NCI-H1105 treated with DMSO at 0.1 percent for 48 hours (cell line): ENCODE measurements around the gene ANKRD33.

ENCODE experiments used
- DNase-seq: peaks from one replicate; lab custom pipeline; 2025; lab: John Stamatoyannopoulos, UW

ANKRD33 gene

GRCh38 chr12:51887476-51888315 is at the start of gene ANKRD33:
TSS of gene ANKRD33 (plus strand) at chr12:51888103. CDS start at chr12:51888187, 84 bp downstream.
- no peak for DNase-seq

GRCh38 chr12:51838762-51839161 is 49.1 kb upstream of the ANKRD33 start:
- DNase-seq: no peak

- DNase-seq: no peak
Observed at GRCh38 chr12:51839310-51839947, 48.5 kb upstream of the ANKRD33 start.

- no peak for DNase-seq
Observed at GRCh38 chr12:51840966-51841365, 46.9 kb upstream of the ANKRD33 start.

GRCh38 chr12:51841727-51842126 is 46.2 kb upstream of the ANKRD33 start:
- DNase-seq: no peak

- no peak for DNase-seq
Observed at GRCh38 chr12:51844854-51845253, 43.0 kb upstream of the ANKRD33 start.

GRCh38 chr12:51845482-51845881 is 42.4 kb upstream of the ANKRD33 start:
- no peak for DNase-seq

- DNase-seq: no peak
Observed at GRCh38 chr12:51846271-51846691, 41.6 kb upstream of the ANKRD33 start.

- no peak for DNase-seq
Observed at GRCh38 chr12:51846911-51847642, 40.8 kb upstream of the ANKRD33 start.

- no peak for DNase-seq
Observed at GRCh38 chr12:51847643-51848325, 40.1 kb upstream of the ANKRD33 start.

- no peak for DNase-seq
Observed at GRCh38 chr12:51848326-51848727, 39.6 kb upstream of the ANKRD33 start, which contains the start of gene FIGNL2. TSS of gene FIGNL2 (minus strand) at chr12:51848718. CDS start at chr12:51822413, 26,305 bp downstream.

GRCh38 chr12:51848841-51849735 is 38.8 kb upstream of the ANKRD33 start:
- no peak for DNase-seq

- DNase-seq: no peak
Observed at GRCh38 chr12:51850081-51850964, 37.6 kb upstream of the ANKRD33 start.

- no peak for DNase-seq
Observed at GRCh38 chr12:51850965-51851299, 37.0 kb upstream of the ANKRD33 start.

- DNase-seq: no peak
Observed at GRCh38 chr12:51851413-51852124, 36.3 kb upstream of the ANKRD33 start.

GRCh38 chr12:51852404-51853137 is 35.3 kb upstream of the ANKRD33 start:
- DNase-seq: no peak

GRCh38 chr12:51855586-51856428 is 32.1 kb upstream of the ANKRD33 start:
- DNase-seq: no peak

- no peak for DNase-seq
Observed at GRCh38 chr12:51860986-51861385, 26.9 kb upstream of the ANKRD33 start.
